ENCODE data around the gene PARD3.

PARD3 gene

GRCh38 chr10:34486008-34486407 lies 329.1 kb downstream of the PARD3 start:
- Histone ChIP-seq H3K9me3 (ENCODE audit: severe bottlenecking) (no peaks in the 10 kb centered on the region), H3K27me3 (ENCODE audit: insufficient read depth, low read depth, severe bottlenecking) (no peaks in the 10 kb centered on the region), H3K4me3 (ENCODE audit: low read depth, low read length) (no peak overlapping the region), H3K36me3 (no peaks in the 10 kb centered on the region), H3K27ac (no peak overlapping the region)
- no peak for TF ChIP-seq CTCF (IDR thresholded peaks at IDR 0.05; ENCODE audit: low read depth, low read length)
- DNase-seq: no peak

- Histone ChIP-seq H3K4me3 (ENCODE audit: low read depth, low read length) (no peak overlapping the region), H3K27ac (no peak overlapping the region), H3K9me3 (ENCODE audit: severe bottlenecking) (no peaks in the 10 kb centered on the region), H3K36me3 (no peaks in the 10 kb centered on the region), H3K27me3 (ENCODE audit: insufficient read depth, low read depth, severe bottlenecking) (no peaks in the 10 kb centered on the region)
- TF ChIP-seq CTCF (IDR thresholded peaks at IDR 0.05; ENCODE audit: low read depth, low read length): no peak
- DNase-seq: no peak
Measured at GRCh38 chr10:34484164-34484563, 330.9 kb downstream of the PARD3 start.

GRCh38 chr10:34480345-34480744 lies 334.8 kb downstream of the PARD3 start:
- Histone ChIP-seq H3K36me3 (no peaks in the 10 kb centered on the region), H3K4me3 (ENCODE audit: low read depth, low read length) (no peak overlapping the region), H3K9me3 (ENCODE audit: severe bottlenecking) (no peaks in the 10 kb centered on the region), H3K27me3 (ENCODE audit: insufficient read depth, low read depth, severe bottlenecking) (no peaks in the 10 kb centered on the region), H3K27ac (no peak overlapping the region)
- no peak for TF ChIP-seq CTCF (IDR thresholded peaks at IDR 0.05; ENCODE audit: low read depth, low read length)
- DNase-seq: no peak

- Histone ChIP-seq H3K36me3 (no peaks in the 10 kb centered on the region), H3K27me3 (ENCODE audit: insufficient read depth, low read depth, severe bottlenecking) (no peaks in the 10 kb centered on the region), H3K9me3 (ENCODE audit: severe bottlenecking) (no peaks in the 10 kb centered on the region), H3K27ac (no peak overlapping the region), H3K4me3 (ENCODE audit: low read depth, low read length) (no peak overlapping the region)
- no peak for DNase-seq
- TF ChIP-seq CTCF (IDR thresholded peaks at IDR 0.05; ENCODE audit: low read depth, low read length): no peak
Measured at GRCh38 chr10:34479520-34480179, 335.4 kb downstream of the PARD3 start.

GRCh38 chr10:34477249-34477648 lies 337.8 kb downstream of the PARD3 start:
- H3K9me3 ChIP-seq (ENCODE audit: severe bottlenecking): no peaks in the 10 kb centered on the region
- no peak overlapping the region for H3K4me3 ChIP-seq (ENCODE audit: low read depth, low read length)
- H3K27ac ChIP-seq: no peak overlapping the region
- DNase-seq: no peak
- no peaks in the 10 kb centered on the region for H3K36me3 ChIP-seq
- TF ChIP-seq CTCF (IDR thresholded peaks at IDR 0.05; ENCODE audit: low read depth, low read length): no peak
- H3K27me3 ChIP-seq (ENCODE audit: insufficient read depth, low read depth, severe bottlenecking): no peaks in the 10 kb centered on the region

GRCh38 chr10:34476608-34477007 lies 338.5 kb downstream of the PARD3 start:
- no peaks in the 10 kb centered on the region for H3K36me3 ChIP-seq
- H3K4me3 ChIP-seq (ENCODE audit: low read depth, low read length): no peak overlapping the region
- no peaks in the 10 kb centered on the region for H3K9me3 ChIP-seq (ENCODE audit: severe bottlenecking)
- no peak for TF ChIP-seq CTCF (IDR thresholded peaks at IDR 0.05; ENCODE audit: low read depth, low read length)
- DNase-seq: no peak
- H3K27ac ChIP-seq: no peak overlapping the region
- H3K27me3 ChIP-seq (ENCODE audit: insufficient read depth, low read depth, severe bottlenecking): no peaks in the 10 kb centered on the region

Data from WERI-Rb-1 (cell line).